ENCODE results near the gene ANKMY2. TPM values are rescaled to one million over a fixed set of nuclear protein-coding genes. Genes with fewer than 3 reads are reported as not detected.
A peak's percentile ranks its signal among the peaks of the same experiment; 100 is the strongest.
"Not testable (repeated sequence)": the region's sequence is repeated elsewhere in the genome, so short reads cannot be mapped to it uniquely, and the experiment has no call there.

ANKMY2 gene
- total and polyA plus RNA-seq, 4 donors: 43.3 to 61.3 (median 47.1) TPM

GRCh38 chr7:16660702-16661464 lies 15.3 kb upstream of the ANKMY2 start:
- H3K4me3 ChIP-seq (ENCODE audit: low read depth, low read length): no peak overlapping the region

GRCh38 chr7:16659854-16660497 lies 14.4 kb upstream of the ANKMY2 start:
- not testable (repeated sequence) for H3K9me3 ChIP-seq (ENCODE audit: control insufficient read depth, insufficient read depth, low read length); H3K4me3 ChIP-seq (ENCODE audit: low read depth, low read length); H3K27ac ChIP-seq (ENCODE audit: low read depth, low read length); H3K27me3 ChIP-seq (ENCODE audit: control insufficient read depth, insufficient read depth, low read length); H3K36me3 ChIP-seq (ENCODE audit: control insufficient read depth, insufficient read depth, low read length); DNase-seq (ENCODE audit: low read depth in 4 of 6, low spot score in 6 of 6); H3K4me1 ChIP-seq (ENCODE audit: control insufficient read depth, insufficient read depth, low read length)
- no CpG with 5 or more reads among the region's 8 CpGs for WGBS (ENCODE audit: insufficient coverage)

More at GRCh38 chr7:16660702-16661464, 15.3 kb upstream of the ANKMY2 start:
- no peaks in the 10 kb centered on the region for H3K4me1 ChIP-seq (ENCODE audit: control insufficient read depth, insufficient read depth, low read length)
- no peak for DNase-seq (ENCODE audit: low read depth in 4 of 6, low spot score in 6 of 6)
- no peaks in the 10 kb centered on the region for H3K9me3 ChIP-seq (ENCODE audit: control insufficient read depth, insufficient read depth, low read length)
- no peak overlapping the region for H3K27ac ChIP-seq (ENCODE audit: low read depth, low read length)
- H3K36me3 ChIP-seq (ENCODE audit: control insufficient read depth, insufficient read depth, low read length): no peaks in the 10 kb centered on the region
- WGBS (ENCODE audit: insufficient coverage): 100% methylated on average over 1 of the region's 5 CpGs
- no peaks in the 10 kb centered on the region for H3K27me3 ChIP-seq (ENCODE audit: control insufficient read depth, insufficient read depth, low read length)

GRCh38 chr7:16657656-16658279 lies 12.2 kb upstream of the ANKMY2 start:
- Histone ChIP-seq H3K4me1 (ENCODE audit: control insufficient read depth, insufficient read depth, low read length) (no peaks in the 10 kb centered on the region), H3K27me3 (ENCODE audit: control insufficient read depth, insufficient read depth, low read length) (no peaks in the 10 kb centered on the region), H3K4me3 (ENCODE audit: low read depth, low read length) (no peak overlapping the region), H3K27ac (ENCODE audit: low read depth, low read length) (no peak overlapping the region), H3K36me3 (ENCODE audit: control insufficient read depth, insufficient read depth, low read length) (no peaks in the 10 kb centered on the region), H3K9me3 (ENCODE audit: control insufficient read depth, insufficient read depth, low read length) (no peaks in the 10 kb centered on the region)
- WGBS (ENCODE audit: insufficient coverage): 92% methylated on average over 2 of the region's 4 CpGs
- no peak for DNase-seq (ENCODE audit: low read depth in 4 of 6, low spot score in 6 of 6)

GRCh38 chr7:16656141-16656540 lies 10.6 kb upstream of the ANKMY2 start:
- Histone ChIP-seq H3K27me3 (ENCODE audit: control insufficient read depth, insufficient read depth, low read length) (no peaks in the 10 kb centered on the region), H3K4me3 (ENCODE audit: low read depth, low read length) (no peak overlapping the region), H3K9me3 (ENCODE audit: control insufficient read depth, insufficient read depth, low read length) (no peaks in the 10 kb centered on the region), H3K4me1 (ENCODE audit: control insufficient read depth, insufficient read depth, low read length) (no peaks in the 10 kb centered on the region), H3K27ac (ENCODE audit: low read depth, low read length) (no peak overlapping the region), H3K36me3 (ENCODE audit: control insufficient read depth, insufficient read depth, low read length) (no peaks in the 10 kb centered on the region)
- WGBS (ENCODE audit: insufficient coverage): no CpG with 5 or more reads among the region's 1 CpG
- no peak for DNase-seq (ENCODE audit: low read depth in 4 of 6, low spot score in 6 of 6)

- no peaks in the 10 kb centered on the region for H3K27me3 ChIP-seq (ENCODE audit: control insufficient read depth, insufficient read depth, low read length)
- no peak overlapping the region for H3K4me3 ChIP-seq (ENCODE audit: low read depth, low read length)
- H3K27ac ChIP-seq (ENCODE audit: low read depth, low read length): no peak overlapping the region
- H3K9me3 ChIP-seq (ENCODE audit: control insufficient read depth, insufficient read depth, low read length): no peaks in the 10 kb centered on the region
- no peak for DNase-seq (ENCODE audit: low read depth in 4 of 6, low spot score in 6 of 6)
- no peaks in the 10 kb centered on the region for H3K36me3 ChIP-seq (ENCODE audit: control insufficient read depth, insufficient read depth, low read length)
- no peaks in the 10 kb centered on the region for H3K4me1 ChIP-seq (ENCODE audit: control insufficient read depth, insufficient read depth, low read length)
Measured at GRCh38 chr7:16655394-16655793, 9.8 kb upstream of the ANKMY2 start.

GRCh38 chr7:16652888-16653287 lies 7.3 kb upstream of the ANKMY2 start:
- Histone ChIP-seq H3K36me3 (ENCODE audit: control insufficient read depth, insufficient read depth, low read length) (no peaks in the 10 kb centered on the region), H3K4me3 (ENCODE audit: low read depth, low read length) (no peak overlapping the region), H3K27ac (ENCODE audit: low read depth, low read length) (no peak overlapping the region), H3K27me3 (ENCODE audit: control insufficient read depth, insufficient read depth, low read length) (no peaks in the 10 kb centered on the region), H3K9me3 (ENCODE audit: control insufficient read depth, insufficient read depth, low read length) (no peaks in the 10 kb centered on the region), H3K4me1 (ENCODE audit: control insufficient read depth, insufficient read depth, low read length) (peaks cover 3% of the 10 kb centered on the region)
- WGBS (ENCODE audit: insufficient coverage): 100% methylated on average over 1 of the region's 2 CpGs
- no peak for DNase-seq (ENCODE audit: low read depth in 4 of 6, low spot score in 6 of 6)

- no peaks in the 10 kb centered on the region for H3K36me3 ChIP-seq (ENCODE audit: control insufficient read depth, insufficient read depth, low read length)
- no peaks in the 10 kb centered on the region for H3K9me3 ChIP-seq (ENCODE audit: control insufficient read depth, insufficient read depth, low read length)
- no peak overlapping the region for H3K27ac ChIP-seq (ENCODE audit: low read depth, low read length)
- H3K4me3 ChIP-seq (ENCODE audit: low read depth, low read length): no peak overlapping the region
- no peaks in the 10 kb centered on the region for H3K27me3 ChIP-seq (ENCODE audit: control insufficient read depth, insufficient read depth, low read length)
- H3K4me1 ChIP-seq (ENCODE audit: control insufficient read depth, insufficient read depth, low read length): peaks cover 3% of the 10 kb centered on the region
- DNase-seq (ENCODE audit: low read depth in 4 of 6, low spot score in 6 of 6): no peak
- 83% methylated on average over 7 of the region's 7 CpGs for WGBS (ENCODE audit: insufficient coverage)
Measured at GRCh38 chr7:16652240-16652583, 6.7 kb upstream of the ANKMY2 start.

GRCh38 chr7:16651396-16652239 lies 6.1 kb upstream of the ANKMY2 start:
- peaks cover 3% of the 10 kb centered on the region for H3K4me1 ChIP-seq (ENCODE audit: control insufficient read depth, insufficient read depth, low read length)
- H3K4me3 ChIP-seq (ENCODE audit: low read depth, low read length): no peak overlapping the region
- no peaks in the 10 kb centered on the region for H3K36me3 ChIP-seq (ENCODE audit: control insufficient read depth, insufficient read depth, low read length)
- no peaks in the 10 kb centered on the region for H3K27me3 ChIP-seq (ENCODE audit: control insufficient read depth, insufficient read depth, low read length)
- peak in 1 of 6 donors; percentile 83 for DNase-seq (ENCODE audit: low read depth in 4 of 6, low spot score in 6 of 6)
- H3K27ac ChIP-seq (ENCODE audit: low read depth, low read length): no peak overlapping the region
- WGBS (ENCODE audit: insufficient coverage): 69% methylated on average over 3 of the region's 9 CpGs
- H3K9me3 ChIP-seq (ENCODE audit: control insufficient read depth, insufficient read depth, low read length): no peaks in the 10 kb centered on the region

GRCh38 chr7:16650266-16650665 lies 4.7 kb upstream of the ANKMY2 start:
- no peaks in the 10 kb centered on the region for H3K9me3 ChIP-seq (ENCODE audit: control insufficient read depth, insufficient read depth, low read length)
- WGBS (ENCODE audit: insufficient coverage): no CpG with 5 or more reads among the region's 2 CpGs
- H3K4me3 ChIP-seq (ENCODE audit: low read depth, low read length): no peak overlapping the region
- no peak overlapping the region for H3K27ac ChIP-seq (ENCODE audit: low read depth, low read length)
- DNase-seq (ENCODE audit: low read depth in 4 of 6, low spot score in 6 of 6): no peak
- H3K36me3 ChIP-seq (ENCODE audit: control insufficient read depth, insufficient read depth, low read length): no peaks in the 10 kb centered on the region
- H3K27me3 ChIP-seq (ENCODE audit: control insufficient read depth, insufficient read depth, low read length): no peaks in the 10 kb centered on the region
- peaks cover 3% of the 10 kb centered on the region for H3K4me1 ChIP-seq (ENCODE audit: control insufficient read depth, insufficient read depth, low read length)
